ENCODE results near the gene CHTF18.
"Not testable (repeated sequence)": the region's sequence is repeated elsewhere in the genome, so short reads cannot be mapped to it uniquely, and the experiment has no call there.

The CHTF18 gene

DNA sequence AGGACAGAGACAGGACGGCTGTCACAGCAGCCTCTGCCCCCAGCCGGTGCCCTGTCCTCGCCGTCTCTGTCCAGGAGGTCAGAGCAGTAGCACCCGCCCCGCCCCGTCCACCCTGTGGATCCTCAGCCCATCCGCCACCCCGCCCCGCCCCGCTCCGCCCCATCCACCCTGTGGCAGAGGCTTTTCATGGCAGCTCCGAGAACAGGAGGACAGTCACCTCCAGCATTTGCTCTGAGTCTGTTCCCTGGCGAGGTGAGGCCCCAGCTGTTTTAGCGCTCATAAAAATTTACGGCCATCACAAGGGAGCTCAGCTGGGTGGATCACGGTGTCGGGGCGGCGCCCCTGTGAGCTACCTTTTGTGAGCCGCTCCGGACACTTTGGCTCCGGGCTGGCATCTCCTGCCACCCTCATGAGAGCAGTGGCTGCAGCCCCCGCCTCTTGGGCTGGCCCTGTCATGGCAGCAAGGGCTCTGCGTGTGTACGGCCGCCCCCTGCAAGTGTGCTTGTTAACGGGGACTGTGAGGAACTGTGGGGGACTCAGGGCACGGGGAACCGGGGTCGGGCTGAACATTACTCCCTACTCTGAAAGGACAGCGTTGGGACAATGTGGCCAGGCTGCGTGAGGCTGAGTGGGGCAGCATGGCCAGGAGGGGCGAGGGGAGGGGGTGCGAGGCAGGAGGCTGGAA lies 44.4 kb downstream of the CHTF18 start:
- DNase-seq: no peak

DNA sequence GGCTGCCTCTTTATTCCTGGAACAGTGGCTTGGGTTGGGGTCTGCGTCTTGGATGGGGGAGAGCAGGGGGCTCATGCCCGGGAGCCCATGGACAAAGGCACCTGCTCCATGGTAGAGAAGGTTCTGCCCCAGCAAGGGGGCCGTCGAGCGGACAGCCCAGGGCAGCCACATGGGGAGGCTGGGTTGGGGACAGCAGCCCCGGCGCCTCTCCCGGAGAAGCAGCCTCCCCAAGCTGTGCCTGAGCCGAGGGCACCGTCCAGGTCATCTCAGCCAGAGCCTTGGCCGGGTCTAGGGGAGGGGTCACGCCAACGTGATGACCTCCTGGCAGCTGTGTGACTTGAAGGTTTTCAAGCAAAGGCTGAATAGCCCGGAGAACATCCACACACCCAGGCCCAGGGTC lies 45.0 kb downstream of the CHTF18 start:
- DNase-seq: no peak

DNA sequence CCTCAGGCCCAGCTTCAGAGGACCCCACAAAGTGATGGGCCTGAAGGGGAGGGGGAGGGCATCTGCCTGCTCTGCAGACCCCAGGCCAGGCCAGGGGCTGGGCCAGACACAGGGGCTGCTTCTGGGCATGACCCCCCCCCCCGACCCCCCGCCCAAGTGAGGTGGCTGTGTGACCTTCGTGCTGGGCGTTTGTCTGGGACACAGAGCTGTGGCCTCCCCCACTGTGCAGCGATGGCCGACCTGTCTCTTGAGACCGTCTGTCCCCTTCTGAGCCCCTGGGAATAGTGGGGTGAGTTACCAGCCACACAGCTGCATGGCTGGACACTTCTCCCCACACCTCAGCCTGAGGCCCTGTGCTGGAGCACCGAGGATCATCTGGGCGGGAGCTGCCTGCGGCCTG lies 47.0 kb downstream of the CHTF18 start:
- no peak for DNase-seq

DNA sequence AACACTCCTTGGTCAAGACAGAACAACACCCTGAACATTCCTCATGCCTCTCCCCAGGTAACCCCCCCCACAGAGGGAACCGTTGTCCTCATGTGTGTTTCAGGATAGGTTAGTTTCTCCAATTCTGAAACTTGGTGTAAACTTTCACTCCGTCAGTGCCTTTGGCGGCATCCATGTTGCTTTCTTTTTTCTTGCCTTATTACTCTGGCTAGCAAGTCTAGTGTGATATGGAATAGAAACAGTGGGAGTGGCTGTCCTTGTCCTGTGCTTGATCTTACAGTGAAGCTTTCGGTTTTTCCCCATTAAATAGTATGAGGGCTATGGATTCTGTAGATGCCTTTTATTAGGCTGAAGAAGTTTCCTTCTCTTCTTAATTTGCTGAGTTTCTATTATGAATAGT lies 47.8 kb downstream of the CHTF18 start:
- no peak for DNase-seq

DNA sequence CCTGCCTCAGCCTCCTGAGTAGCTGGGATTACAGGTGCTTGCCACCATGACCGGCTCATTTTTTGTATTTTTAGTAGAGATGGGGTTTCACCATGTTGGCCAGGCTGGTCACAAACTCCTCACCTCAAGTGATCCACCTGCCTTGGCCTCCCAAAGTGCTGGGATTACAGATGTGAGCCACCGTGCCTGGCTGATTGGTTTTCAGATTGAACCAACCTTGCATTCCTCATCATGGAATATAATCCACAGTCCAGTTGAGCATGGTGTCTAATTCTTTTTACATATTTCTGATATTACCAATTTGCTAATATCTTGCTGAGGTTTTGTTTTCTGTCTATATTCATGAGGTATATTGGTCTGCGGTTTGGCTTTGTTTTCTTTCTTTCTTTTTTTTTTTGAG lies 48.4 kb downstream of the CHTF18 start:
- not testable (repeated sequence) for DNase-seq

DNA sequence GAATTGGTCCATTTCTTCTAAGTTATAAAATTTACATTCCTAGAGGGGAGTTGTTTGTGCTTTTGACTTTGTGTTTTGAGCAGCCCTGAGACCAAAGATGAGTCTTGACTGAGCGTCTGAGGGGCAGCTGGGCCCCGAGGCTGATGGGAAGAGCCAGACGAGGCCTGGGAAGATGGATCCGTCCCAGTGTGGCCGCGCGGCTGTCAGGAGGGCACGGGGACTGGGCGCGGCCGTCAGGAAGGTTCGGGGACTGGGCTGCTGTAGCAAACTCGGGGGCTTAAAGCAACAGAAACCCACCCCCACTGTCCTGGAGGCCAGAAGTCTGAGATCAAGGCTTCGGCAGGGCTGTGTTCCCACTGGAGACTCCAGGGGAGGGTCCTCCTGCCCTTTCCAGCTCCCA lies 50.3 kb downstream of the CHTF18 start:
- no peak for DNase-seq

DNA sequence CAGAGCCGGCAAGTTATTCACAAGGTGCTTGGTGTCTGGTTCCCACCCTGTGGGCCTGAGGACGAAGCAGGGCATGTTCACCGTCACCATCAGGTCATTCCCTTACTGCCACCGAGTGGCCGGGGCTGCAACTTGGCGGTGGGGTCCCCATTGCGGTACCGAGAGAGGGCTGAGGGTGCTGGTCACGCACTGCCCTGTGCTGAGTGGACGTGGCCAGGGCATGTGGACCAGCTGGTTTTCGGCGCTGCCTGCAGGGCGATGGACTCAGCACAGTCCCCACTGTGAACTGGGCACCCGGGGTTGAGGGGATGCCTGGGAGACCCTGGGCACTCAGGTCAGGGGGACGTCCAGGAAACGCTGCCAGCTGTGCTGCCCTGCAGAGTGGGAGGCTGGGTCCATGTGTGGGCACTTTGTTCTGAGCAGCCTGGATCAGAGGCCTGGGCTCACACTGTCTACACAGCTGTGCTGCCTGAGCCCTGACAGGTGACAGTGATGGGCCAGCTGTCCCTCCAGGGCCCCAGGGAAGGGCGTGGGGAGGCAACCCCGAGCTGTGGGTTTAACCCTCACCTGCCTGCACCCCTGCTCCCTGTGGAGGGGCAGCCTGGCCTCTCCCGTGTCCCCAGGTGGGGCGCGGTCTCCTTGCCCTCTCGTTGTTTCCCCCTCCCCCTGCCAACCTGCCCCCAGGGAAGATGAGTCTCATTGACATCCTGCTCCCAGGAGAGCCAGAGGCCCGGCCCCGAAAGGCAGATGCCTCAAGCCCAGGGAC lies 51.4 kb downstream of the CHTF18 start:
- no peak for DNase-seq

DNA sequence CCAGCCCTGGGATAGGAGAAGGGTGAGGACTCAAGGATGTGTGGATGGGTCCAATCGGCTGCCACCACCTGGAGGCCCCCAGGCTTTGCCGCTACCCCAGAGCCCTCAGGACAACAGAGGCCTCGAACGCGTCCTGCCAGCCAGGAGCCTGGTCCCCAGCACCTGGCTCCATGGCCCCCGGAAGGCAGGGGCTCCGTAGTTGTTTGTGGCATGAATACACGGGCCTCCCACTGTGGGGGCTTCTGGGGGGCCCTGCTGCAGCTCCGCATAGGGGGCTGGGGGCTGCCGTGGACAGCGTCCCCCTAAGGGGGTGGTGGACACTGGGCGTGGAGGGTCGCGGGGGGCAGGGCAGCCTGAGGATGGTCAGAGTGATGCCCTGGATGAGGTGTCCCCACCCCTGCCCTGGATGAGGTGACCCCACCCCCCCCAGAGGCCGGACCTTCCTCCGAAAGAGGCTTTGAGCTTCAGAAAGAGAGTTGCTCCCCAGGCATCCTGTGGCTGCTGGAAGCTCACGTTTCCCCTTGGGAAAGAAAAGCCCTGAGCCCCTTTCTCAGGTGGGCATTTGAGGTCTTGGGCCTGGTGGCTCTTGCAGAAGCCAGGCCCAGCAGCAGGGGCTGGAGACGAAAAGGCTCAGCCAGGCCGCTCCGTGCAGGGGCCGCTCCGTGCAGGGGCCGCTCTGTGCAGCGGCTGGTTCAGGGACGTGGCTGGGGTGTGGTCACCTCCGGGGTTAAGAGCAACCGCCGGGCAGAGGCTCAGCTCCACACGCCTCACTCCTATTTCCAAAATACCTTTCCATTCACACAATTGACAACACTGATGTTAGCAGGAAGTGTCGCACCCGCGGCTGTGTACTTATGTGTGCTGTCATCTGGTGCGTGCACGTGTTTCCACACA lies 52.4 kb downstream of the CHTF18 start:
- no peak for DNase-seq

DNA sequence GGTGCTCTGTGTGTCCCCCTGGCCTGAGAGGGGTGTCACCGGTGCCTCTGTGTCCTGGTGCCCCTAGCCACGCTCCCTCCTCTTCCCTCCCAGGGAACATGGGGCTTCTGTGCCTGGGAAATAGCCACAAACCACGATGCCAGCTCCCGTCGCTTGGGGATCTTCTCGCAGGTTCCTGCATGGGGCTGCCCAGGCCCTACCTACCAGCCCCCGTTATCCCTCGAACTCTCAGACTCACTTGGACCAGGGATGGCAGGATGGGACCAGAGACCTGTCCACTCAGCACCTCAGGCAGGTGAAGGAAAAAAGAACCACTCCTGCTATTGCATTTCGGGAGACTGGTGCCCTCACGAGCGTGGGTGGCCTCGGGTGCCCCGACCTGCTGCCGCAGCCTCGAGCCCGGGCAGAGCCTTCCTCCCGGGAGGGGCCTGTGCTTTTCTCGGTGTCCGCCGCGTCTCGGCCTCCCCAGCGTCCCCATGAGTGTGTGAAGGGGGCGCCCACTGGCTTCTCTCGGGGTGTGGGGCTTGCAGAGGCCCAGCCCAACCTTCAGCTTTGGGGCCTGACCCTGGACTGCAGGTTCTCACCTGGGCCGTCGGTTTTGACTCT lies 53.1 kb downstream of the CHTF18 start:
- DNase-seq: no peak

DNA sequence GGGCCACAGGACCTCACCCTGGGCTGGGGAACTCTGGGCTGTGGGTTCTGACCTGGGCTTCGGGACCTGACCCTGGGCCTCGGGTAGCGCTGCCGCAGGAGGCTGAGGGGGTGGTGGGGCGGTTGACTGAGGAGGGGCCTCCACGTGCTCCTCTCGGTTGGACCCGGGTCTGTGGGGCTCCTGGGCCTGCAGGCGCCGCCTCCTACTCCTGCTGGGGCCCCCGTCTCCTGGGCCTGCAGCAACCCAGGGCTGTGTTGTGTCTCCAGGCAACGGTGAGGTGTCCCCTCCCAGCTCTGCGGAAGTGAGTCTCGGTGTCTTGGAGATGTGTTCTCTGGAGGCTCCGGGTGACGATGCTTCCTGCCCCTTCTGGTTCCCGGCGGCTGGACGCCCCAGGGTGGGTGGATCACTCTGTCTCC lies 53.6 kb downstream of the CHTF18 start:
- no peak for DNase-seq

DNA sequence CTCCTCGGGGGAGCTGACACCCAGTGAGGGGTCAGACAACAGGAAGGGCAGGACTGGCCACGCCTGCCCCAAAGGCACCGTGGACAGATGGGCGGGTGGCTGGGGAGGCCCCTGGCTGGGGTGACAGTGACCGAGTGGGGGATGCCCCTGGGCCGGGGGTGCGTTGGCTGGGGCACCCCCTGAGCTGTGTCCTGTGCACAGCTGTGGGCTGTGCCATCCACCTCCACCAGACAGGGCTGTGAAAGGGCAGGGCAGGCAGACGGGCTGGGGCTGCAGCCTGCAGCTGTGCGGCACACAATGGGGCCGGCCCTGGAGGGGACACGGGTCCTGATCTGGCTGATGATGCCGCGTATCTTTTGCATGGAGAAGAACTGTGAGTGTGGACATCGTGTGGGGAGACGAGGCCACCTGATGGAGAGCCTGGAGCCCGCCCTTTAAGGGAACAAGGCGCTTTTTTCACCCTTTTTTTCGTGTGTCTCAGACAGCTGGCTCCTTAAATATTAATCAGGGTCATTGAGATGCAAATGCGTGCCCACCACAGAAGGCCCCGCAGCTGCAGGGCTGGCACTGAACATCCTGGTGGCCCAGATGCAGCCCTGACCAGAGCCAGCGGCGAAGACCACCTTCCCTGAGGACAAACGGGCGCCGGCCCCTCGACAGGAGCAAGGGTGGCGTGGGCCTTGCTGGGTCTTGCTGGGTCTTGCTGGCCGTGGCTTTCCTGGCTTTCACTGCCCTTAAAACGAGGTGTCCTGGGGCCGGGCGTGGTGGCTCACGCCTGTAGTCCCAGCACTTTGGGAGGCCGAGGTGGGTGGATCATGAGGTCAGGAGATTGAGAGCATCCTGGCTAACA lies 54.5 kb downstream of the CHTF18 start:
- DNase-seq: no peak

DNA sequence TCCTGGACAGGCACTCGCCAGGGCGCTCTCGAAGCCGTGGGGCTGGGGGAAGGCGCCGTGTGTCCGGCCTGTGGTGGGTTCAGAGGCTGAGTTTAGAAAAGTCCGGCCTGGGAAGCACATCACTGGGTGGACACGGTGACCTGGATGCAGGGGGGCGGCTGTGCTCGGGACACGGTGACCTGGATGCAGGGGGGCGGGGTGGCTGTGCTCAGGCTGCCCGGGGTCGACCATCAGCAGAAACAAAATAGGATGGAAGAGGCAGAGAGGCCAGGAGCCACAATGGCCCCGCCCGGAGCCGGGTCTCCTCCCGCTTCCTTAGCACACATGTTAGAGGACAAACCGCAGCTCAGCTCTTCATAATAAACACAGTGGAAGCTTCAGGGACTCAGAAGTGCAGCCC lies 55.4 kb downstream of the CHTF18 start:
- DNase-seq: no peak

DNA sequence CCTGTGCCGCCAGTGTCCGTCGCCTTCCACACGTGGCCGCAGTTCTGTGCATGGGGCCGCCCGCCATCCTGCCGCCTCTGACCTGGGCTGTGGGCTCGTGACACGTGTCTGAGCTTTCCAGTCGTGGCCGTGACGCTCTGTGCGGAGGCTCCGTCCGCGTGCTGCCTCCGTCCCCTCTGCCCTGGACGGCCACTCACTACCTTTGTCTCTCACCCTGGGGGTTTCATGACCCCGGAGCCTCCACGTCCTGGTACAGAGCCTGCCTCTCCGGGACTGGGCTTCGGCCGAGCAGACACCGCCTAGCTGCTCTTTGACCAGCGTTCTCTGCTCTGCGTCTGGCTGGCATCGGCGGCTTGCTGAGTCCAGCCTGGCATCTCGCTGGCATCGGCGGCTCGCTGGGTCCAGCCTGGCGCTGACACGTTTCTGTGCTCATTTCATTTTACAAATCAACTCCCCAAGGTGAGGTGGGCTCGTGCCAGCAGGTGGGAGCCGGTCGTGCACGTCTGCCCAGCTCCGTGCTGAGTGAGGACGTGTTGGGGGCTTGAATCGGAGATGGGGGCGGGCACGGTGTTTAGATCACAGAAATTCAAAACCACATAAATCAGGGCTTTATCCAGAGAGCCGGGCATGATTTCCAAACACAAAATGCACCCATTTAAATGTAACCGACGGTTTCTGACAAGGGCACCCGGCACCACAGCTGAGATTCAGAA lies 56.4 kb downstream of the CHTF18 start:
- DNase-seq: no peak

DNA sequence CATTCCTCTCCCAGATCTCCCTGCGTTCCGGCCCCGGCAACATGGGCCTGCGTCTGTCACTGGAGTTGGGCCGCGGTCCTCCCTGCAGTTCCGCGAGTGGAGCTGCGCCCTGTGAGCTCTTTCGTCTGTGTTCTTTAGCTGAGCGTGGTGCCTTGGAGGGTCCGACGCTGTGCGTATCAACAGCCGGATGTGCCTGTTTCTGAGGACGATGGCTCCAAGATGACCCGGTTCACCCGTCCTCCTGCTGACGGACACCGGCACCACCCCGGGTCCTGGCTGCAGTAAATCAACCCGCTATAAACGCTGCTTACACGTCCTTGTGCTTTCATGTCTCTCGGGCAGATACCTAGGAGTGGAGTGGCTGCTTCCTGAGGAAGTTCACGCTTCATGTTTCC lies 56.9 kb downstream of the CHTF18 start:
- DNase-seq: no peak

DNA sequence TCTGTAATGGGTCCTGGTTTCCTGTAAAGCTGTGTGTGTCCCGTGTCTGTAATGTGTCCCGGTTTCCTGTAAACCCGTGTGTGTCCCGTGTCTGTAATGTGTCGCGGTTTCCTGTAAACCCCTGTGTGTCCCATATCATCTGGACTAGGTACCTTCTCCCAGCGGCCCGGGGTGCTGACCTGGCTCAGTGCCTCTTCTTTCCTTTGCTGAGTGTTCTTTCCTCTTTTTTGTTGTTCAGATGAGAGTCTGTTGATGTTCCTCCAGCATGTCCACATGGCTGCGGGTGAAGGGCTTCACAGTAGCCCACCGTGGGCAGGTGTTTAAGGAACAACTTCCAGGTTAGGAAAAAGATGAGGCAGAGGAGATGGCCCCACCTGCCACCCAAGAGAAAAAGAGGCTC lies 58.7 kb downstream of the CHTF18 start:
- no peak for DNase-seq
